OCI-LY3 (cell line): Measurements from ENCODE around the gene WAC.

ENCODE experiments used
- H2AFZ ChIP-seq: fragments of 200-600, 300-600 bp; shearing (Covaris generic); 2 replicates; pipeline ENCODE4 v1.6.0; 2014; ENCODE audit warnings: antibody characterized with exemption, low read depth, low read length
- H3K27ac ChIP-seq: fragments of 200-600, 300-600 bp; sonication (generic); 2 replicates; pipeline ENCODE4 v1.5.1; 2014; ENCODE audit warnings: mild to moderate bottlenecking, low read length, moderate library complexity, mixed read lengths
- H3K27me3 ChIP-seq: fragments of 200-600, 300-600 bp; sonication (generic); 2 replicates; pipeline ENCODE4 v1.6.1; 2014; ENCODE audit warnings: low read depth, low read length, mixed read lengths
- H3K36me3 ChIP-seq: fragments of 200-600, 300-600 bp; sonication (generic); replicated peaks from 2 replicates; pipeline ENCODE3; 2014; ENCODE audit warnings: low read depth, low read length, mixed read lengths
- H3K4me1 ChIP-seq: fragments of 300-600, 200-600 bp; sonication (generic); 2 replicates; pipeline ENCODE4 v1.6.1; 2014; ENCODE audit warnings: low read length, mixed read lengths
- H3K4me2 ChIP-seq: fragments of 200-600, 300-600 bp; sonication (generic); 2 replicates; pipeline ENCODE4 v1.6.1; 2014; ENCODE audit warnings: low read length, mixed read lengths
- H3K4me3 ChIP-seq: fragments of 300-600, 200-600 bp; sonication (generic); 2 replicates; pipeline ENCODE4 v1.5.1; 2014; ENCODE audit warnings: antibody characterized with exemption, mild to moderate bottlenecking, low read length, moderate library complexity
- H3K79me2 ChIP-seq: fragments of 300-600, 200-600 bp; shearing (Covaris generic); 2 replicates; pipeline ENCODE4 v1.6.1; 2014; ENCODE audit warnings: mild to moderate bottlenecking, low read length, mixed read lengths
- H3K9ac ChIP-seq: fragments of 300-600, 200-600 bp; shearing (Covaris generic); 2 replicates; pipeline ENCODE4 v1.6.0; 2014; ENCODE audit warnings: mild to moderate bottlenecking, low read length, moderate library complexity
- H3K9me3 ChIP-seq: fragments of 200-600, 300-600 bp; shearing (Covaris generic); 2 replicates; pipeline ENCODE4 v1.6.1; 2014; ENCODE audit warnings: low read length, mixed read lengths; ENCODE audit not compliant: insufficient read depth
- H4K20me1 ChIP-seq: fragments of 200-600, 300-600 bp; sonication (generic); 2 replicates; pipeline ENCODE4 v1.6.1; 2016; ENCODE audit warnings: low read length, mixed read lengths; ENCODE audit not compliant: insufficient read depth
- CTCF ChIP-seq: fragments of 200-600, 300-600 bp; sonication (generic); IDR thresholded peaks from 2 replicates; pipeline ENCODE4 v1.5.1; 2014; ENCODE audit warnings: antibody characterized with exemption, low read length, low read depth
- EZH2phosphoT487 ChIP-seq: fragments of 200-600 bp; shearing (Covaris generic); IDR thresholded peaks from 2 replicates; pipeline ENCODE4 v1.6.1; 2018; ENCODE audit warnings: antibody characterized with exemption, mixed run types, low read depth

The WAC gene

GRCh38 chr10:28535846-28536245 lies 2.9 kb downstream of the WAC start:
- Histone ChIP-seq H3K27me3 (no peaks in the 10 kb centered on the region), H3K79me2 (peaks cover 92% of the 10 kb centered on the region), H3K4me1 (peaks cover 15% of the 10 kb centered on the region), H3K4me2 (no peak overlapping the region), H2AFZ (no peak overlapping the region), H3K27ac (no peak overlapping the region), H3K9ac (no peak overlapping the region), H4K20me1 (peaks cover 22% of the 10 kb centered on the region), H3K4me3 (no peak overlapping the region), H3K9me3 (no peaks in the 10 kb centered on the region), H3K36me3 (peaks cover 59% of the 10 kb centered on the region)
- no peak for TF ChIP-seq EZH2phosphoT487

- Histone ChIP-seq H3K9me3 (no peaks in the 10 kb centered on the region), H3K4me1 (peaks cover 13% of the 10 kb centered on the region), H3K4me2 (no peak overlapping the region), H3K9ac (no peak overlapping the region), H3K4me3 (no peak overlapping the region), H3K27me3 (no peaks in the 10 kb centered on the region), H2AFZ (no peak overlapping the region), H3K36me3 (peaks cover 71% of the 10 kb centered on the region), H3K27ac (no peak overlapping the region), H4K20me1 (peaks cover 39% of the 10 kb centered on the region), H3K79me2 (peaks cover 98% of the 10 kb centered on the region)
- no peak for TF ChIP-seq EZH2phosphoT487
- no peak for TF ChIP-seq CTCF
These were observed 5.7 kb downstream of the WAC start for GRCh38 chr10:28538595-28538994.

- Histone ChIP-seq H3K9me3 (no peaks in the 10 kb centered on the region), H4K20me1 (peaks cover 34% of the 10 kb centered on the region), H3K9ac (no peak overlapping the region), H3K79me2 (peaks cover 98% of the 10 kb centered on the region), H3K27ac (no peak overlapping the region), H3K4me2 (no peak overlapping the region), H3K4me1 (peaks cover 6% of the 10 kb centered on the region), H3K27me3 (no peaks in the 10 kb centered on the region), H3K36me3 (peaks cover 66% of the 10 kb centered on the region), H3K4me3 (no peak overlapping the region), H2AFZ (no peak overlapping the region)
- TF ChIP-seq CTCF, result no peak
- no peak for TF ChIP-seq EZH2phosphoT487
These were observed 7.2 kb downstream of the WAC start for GRCh38 chr10:28540145-28540544.

- H3K36me3 ChIP-seq, result peaks cover 57% of the 10 kb centered on the region
- no peak overlapping the region for H3K4me2 ChIP-seq
- H4K20me1 ChIP-seq, result peaks cover 40% of the 10 kb centered on the region
- H2AFZ ChIP-seq, result no peak overlapping the region
- peaks cover 98% of the 10 kb centered on the region for H3K79me2 ChIP-seq
- 0 out of 2 replicates have a peak, but pooled peaks have one; percentile 6 for TF ChIP-seq CTCF
- TF ChIP-seq EZH2phosphoT487, result no peak
- H3K27me3 ChIP-seq, result no peaks in the 10 kb centered on the region
- H3K4me1 ChIP-seq, result peaks cover 16% of the 10 kb centered on the region; the same call in 1 of the 2 replicates
- no peak overlapping the region for H3K27ac ChIP-seq
- no peak overlapping the region for H3K4me3 ChIP-seq
- no peak overlapping the region for H3K9ac ChIP-seq
- H3K9me3 ChIP-seq, result no peaks in the 10 kb centered on the region
These were observed 8.9 kb downstream of the WAC start for GRCh38 chr10:28541717-28542365.
